ENCODE results near the gene ANKRD28.

DNA sequence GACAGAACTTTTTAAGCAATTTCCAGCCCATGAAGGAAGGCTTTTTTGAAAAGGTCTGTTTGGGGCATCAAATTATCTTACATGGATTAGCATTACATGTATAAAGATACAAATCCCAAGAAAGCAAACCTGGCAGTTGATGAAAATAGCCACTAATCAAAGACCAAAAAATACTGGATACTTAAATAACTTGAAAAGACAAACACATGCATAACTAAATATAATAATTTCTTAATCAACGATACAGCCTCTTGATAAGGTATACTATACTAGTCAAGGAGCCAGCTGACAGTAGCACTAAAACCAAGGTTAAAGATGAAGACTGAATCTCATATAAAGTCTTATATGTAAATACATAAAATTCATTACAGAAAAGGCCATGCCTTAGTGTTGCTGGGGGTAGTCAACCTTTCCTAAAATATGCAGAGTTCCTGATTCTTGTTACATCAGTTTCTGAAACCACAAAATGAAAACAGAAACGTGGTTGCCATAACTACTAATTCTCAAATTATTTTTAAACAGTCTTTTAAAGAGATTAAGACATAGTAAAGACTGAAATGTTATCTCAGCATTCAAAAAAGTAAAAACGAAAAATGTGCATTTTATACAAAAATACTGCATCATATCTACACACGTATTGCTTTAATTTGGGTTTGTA, 2.0 kb downstream of the ANKRD28 start:
- TF ChIP-seq, protein P1, sequence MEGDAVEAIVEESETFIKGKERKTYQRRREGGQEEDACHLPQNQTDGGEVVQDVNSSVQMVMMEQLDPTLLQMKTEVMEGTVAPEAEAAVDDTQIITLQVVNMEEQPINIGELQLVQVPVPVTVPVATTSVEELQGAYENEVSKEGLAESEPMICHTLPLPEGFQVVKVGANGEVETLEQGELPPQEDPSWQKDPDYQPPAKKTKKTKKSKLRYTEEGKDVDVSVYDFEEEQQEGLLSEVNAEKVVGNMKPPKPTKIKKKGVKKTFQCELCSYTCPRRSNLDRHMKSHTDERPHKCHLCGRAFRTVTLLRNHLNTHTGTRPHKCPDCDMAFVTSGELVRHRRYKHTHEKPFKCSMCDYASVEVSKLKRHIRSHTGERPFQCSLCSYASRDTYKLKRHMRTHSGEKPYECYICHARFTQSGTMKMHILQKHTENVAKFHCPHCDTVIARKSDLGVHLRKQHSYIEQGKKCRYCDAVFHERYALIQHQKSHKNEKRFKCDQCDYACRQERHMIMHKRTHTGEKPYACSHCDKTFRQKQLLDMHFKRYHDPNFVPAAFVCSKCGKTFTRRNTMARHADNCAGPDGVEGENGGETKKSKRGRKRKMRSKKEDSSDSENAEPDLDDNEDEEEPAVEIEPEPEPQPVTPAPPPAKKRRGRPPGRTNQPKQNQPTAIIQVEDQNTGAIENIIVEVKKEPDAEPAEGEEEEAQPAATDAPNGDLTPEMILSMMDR (conservative IDR thresholded peaks at IDR 0.05), result no peak
- TF ChIP-seq ZFX (IDR thresholded peaks at IDR 0.05), result no peak

All from C4-2B (cell line).